T47D (cell line): ENCODE data around the gene RBM27.
"Not testable (repeated sequence)": the region's sequence is repeated elsewhere in the genome, so short reads cannot be mapped to it uniquely, and the experiment has no call there.

ENCODE experiments used
- DNase-seq, 2 experiments: peaks; one replicate each; pipeline versions ENCODE4 v3.0.0 to v3.0.0-alpha.2; 2011 to 2012; ENCODE audit warnings: low read depth in 1 of 2, low spot score in 1 of 2
- JUND ChIP-seq: IDR thresholded peaks from 2 replicates; pipeline ENCODE4 v1.6.1; 2012; ENCODE audit warnings: low read depth
- in situ Hi-C: cut with HindIII; loops from 2 replicates; pipeline ENCODE4 v1.10.0; 2016; ENCODE audit warnings: low sequenced_read_pairs, low pct_unique_long_range_greater_than_20kb

The RBM27 gene

DNA sequence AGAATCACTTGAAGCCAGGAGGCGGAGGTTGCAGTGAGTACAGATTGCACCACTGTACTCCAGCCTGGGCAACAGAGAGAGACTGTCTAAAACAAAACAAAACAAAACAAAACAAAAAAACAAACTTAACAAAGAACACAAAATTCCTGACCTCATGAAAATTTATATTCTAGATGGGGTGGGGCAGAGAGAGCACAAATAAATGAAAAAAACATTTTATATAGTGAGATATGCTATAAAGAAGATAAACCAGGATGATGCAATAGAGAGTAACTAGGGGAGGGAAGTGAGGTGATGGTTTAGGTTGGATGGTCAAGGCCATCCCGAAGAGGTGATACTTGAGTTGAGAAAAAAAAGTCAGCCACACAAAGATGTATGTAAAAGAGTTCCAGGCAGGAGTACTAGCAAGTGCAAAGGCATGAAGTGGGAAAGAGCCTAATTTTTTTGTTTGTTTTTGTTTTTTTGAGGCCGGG lies 10.8 kb upstream of the RBM27 start:
- in situ Hi-C loops, result no loop called here
- TF ChIP-seq JUND, result no peak
- DNase-seq, result no peak

- in situ Hi-C loops, result no loop called here
- DNase-seq, result no peak
- no peak for TF ChIP-seq JUND
Measured at GRCh38 chr5:146193285-146193684, 10.1 kb upstream of the RBM27 start.

DNA sequence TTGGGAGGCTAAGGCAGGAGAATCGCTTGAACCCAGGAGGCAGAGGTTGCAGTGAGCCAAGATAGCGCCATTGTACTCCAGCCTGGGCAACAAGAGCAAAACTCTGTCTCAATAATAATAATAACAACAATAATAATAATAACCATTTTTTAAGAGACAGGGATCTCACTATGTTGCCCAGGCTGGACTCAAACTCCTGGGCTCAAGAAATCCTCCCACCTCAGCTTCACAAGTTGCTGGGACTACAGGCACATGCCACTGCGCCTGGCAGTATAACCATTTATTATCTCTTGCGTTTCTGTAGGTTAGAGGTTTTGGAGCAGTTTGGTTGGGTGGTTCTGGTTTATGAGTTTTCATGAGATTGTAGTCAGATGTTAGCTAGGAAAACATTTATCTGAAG lies 8.4 kb upstream of the RBM27 start:
- DNase-seq, in situ Hi-C loops: not testable (repeated sequence)

GRCh38 chr5:146196459-146197048 lies 6.9 kb upstream of the RBM27 start:
- in situ Hi-C loops, result no loop called here
- no peak for DNase-seq
- no peak for TF ChIP-seq JUND

- in situ Hi-C loops, result no loop called here
- no peak for TF ChIP-seq JUND
- no peak for DNase-seq
Measured at GRCh38 chr5:146199176-146199815, 4.1 kb upstream of the RBM27 start.

DNA sequence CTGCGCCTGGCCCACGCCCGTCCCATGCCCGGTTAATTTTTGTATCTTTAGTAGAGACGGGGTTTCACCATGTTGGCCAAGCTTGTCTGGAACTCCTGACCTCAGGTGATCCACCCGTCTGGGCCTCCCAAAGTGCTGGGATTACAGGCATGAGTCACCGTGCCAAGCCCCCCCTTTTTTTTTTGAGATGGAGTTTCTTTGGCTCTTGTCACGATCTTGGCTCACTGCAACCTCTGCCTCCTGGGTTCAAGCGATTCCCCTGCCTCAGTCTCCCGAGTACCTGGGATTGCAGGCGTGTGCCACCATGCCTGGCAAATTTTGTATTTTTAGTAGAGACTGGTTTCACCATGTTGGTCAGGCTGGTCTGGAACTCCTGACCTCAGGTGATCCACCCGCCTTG lies 1.6 kb upstream of the RBM27 start:
- in situ Hi-C loops, result not testable (repeated sequence)

DNA sequence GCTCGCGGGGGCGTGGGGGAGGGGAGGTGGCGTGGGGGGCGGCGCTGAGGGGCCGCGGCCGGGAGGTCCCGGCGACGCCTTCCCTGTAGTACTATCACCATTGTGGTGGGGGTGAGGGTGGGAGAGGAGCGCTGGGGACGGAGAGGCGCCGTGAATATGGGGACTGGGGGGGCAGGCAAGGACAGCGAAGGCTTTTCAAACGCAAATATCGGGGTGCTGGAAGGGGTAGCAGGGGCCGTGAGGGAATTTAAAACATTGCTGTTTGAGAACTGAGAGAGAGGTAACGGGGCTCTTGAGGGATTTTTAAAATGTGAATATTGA lies 427 bp downstream of the RBM27 start:
- no peak for TF ChIP-seq JUND
- in situ Hi-C loops, result no loop called here
- DNase-seq, result no peak

More for the DNA sequence above, 1.6 kb upstream of the RBM27 start:
- DNase-seq, result not testable (repeated sequence)

DNA sequence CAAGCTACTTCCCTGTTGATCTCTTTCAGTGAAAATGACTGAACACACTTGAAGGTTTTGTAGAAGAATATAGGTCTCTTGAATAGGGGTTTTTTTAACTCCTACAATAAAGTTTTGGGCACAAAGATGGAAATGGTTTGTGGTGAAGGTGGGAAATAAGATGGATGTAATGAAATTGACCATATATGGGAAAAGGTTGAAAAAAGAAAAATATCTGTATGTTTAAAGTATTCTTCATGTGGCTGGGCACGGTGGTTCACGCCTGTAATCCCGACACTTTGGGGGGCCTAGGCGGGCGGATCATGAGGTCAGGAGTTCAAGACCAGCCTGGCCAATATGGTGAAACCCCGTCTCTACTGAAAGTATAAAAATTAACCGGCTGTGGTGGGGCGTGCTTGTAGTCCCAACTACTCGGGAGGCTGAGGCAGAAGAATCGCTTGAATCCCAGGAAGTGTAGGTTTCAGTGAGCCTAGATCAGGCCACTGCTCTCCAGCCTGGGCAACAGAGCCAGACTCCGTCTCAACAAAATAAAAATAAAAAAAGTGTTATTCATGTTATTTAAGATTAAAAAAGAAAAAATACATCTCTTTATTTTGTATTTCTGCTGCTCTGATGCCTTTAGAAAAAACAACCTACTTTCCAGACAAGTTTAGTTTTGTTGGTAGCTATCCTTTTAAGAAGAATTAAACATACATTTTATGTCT lies 2.2 kb downstream of the RBM27 start:
- TF ChIP-seq JUND, result no peak
- in situ Hi-C loops, result no loop called here
- no peak for DNase-seq

GRCh38 chr5:146206257-146206656 lies 2.9 kb downstream of the RBM27 start:
- in situ Hi-C loops, result no loop called here
- TF ChIP-seq JUND, result no peak
- no peak for DNase-seq

DNA sequence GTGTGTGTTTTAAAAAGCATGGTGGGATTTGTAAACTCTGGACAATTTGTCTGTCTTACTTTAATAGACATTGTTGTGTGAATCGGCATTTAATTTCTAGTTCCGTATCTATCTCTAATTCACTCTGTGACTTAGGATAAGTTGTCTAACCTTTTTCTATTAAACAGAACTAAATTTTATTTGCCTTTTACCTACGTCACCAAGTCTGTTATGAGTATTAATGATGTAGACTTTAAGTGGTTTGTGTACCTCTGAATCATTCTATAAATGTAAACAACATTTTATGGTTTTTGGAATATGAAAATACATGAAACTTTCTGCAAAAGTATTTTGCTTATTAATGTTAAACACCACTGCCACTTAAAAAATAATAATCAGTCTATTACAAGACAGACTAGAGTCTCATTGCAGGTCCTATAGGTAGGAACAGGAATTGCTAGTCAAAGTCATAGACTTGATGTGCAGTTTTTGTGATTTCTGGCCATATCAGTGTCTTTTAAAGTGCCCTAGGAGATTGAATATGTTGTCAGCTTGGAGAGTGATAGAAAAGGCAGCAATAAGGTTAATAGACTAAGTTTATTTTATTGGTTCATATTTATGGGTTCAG lies 5.6 kb downstream of the RBM27 start:
- in situ Hi-C loops, result no loop called here
- TF ChIP-seq JUND, result no peak

DNA sequence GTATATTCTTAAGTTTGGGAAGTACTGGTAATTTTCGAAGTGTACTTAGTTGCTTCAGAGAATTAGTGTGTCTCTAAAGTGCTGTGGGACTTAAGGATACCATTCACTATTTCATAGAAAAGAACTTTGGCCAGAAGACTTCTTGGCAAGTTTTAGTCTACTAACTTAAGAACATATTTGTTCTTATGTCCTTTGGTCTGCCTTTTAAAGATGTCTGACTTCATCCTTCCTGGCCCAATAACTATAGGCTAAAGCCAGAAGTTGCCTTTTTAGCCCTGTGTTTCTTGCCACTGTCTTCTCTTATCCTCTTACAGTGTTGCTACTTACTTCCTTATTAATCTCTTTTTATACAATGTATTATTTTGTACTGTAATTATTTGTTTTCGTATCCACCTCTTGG lies 6.3 kb downstream of the RBM27 start:
- in situ Hi-C loops, result no loop called here
- TF ChIP-seq JUND, result no peak

More for the DNA sequence above, 5.6 kb downstream of the RBM27 start:
- no peak for DNase-seq

DNA sequence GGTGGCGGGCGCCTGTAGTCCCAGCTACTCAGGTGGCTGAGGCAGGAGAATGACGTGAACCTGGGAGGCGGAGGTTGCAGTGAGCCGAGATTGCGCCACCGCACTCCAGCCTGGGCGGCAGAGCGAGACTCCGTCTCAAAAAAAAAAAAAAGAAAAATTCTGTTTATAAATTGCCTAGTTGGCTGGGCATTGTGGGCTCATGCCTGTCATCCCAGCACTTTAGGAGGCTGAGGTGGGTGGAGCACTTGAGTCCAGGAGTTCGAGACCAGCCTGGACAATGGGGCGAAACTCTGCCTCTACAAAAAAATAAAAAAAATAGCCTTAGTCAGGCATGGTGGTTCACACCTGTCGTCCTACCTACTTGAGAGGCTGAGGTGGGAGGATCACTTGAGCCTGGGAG lies 7.4 kb downstream of the RBM27 start:
- DNase-seq, in situ Hi-C loops: not testable (repeated sequence)

More for the DNA sequence above, 6.3 kb downstream of the RBM27 start:
- DNase-seq, result no peak

- DNase-seq, result no peak
- TF ChIP-seq JUND, result no peak
- in situ Hi-C loops, result no loop called here
Measured at GRCh38 chr5:146213210-146213826, 9.9 kb downstream of the RBM27 start.

DNA sequence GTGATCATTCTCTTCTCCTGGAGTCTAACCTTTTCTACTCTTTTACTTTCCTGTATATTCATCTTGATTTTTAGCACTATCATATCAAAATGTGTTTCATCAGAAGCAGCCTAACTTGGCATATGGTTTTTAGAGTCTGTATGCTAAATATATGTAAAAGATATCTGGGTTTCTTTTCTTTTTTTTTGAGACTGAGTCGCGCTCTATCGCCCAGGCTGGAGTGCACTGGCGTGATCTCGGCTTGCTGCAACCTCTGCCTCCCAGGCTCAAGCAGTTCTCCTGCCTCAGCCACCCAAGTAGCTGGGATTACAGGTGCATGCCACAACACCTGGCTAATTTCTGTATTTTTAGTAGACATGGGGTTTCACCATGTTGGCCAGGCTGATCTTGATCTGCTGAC lies 11.5 kb downstream of the RBM27 start:
- in situ Hi-C loops, DNase-seq: not testable (repeated sequence)
